ENCODE measurements around the gene RHBDF2. TPM values are rescaled to one million over a fixed set of nuclear protein-coding genes. Genes with fewer than 3 reads are reported as not detected.

The RHBDF2 gene
- total and polyA plus RNA-seq, 2 donors (not counting 1 experiment from before 2014, with no cell fraction given) = 288 to 482 TPM

GRCh38 chr17:76475302-76475701 is 25.9 kb downstream of the RHBDF2 start:
- DNase-seq = no peak
- no peak for ATAC-seq (ENCODE audit: low read depth)
- H3K36me3 ChIP-seq (replicated peaks in 1 of 2; ENCODE audit: control extremely low read depth in 1 of 2, control insufficient read depth in 1 of 2, extremely low read depth in 1 of 2, insufficient read depth in 2 of 2, low read length in 1 of 2) = peaks cover 0 to 90% of the 10 kb centered on the region in 2 experiments

More at GRCh38 chr17:76475302-76475701, 25.9 kb downstream of the RHBDF2 start:
- peaks cover 34% of the 10 kb centered on the region for H3K4me1 Mint-ChIP-seq
- CTCF ChIA-PET = interaction anchor here (0.6 to 6.2 kb wide), 12 partner anchors 14 to 152 kb away, joined by 3 to 39 read pairs (median 6); partner anchors contain the start of gene RHBDF2
- POLR2A ChIA-PET = interaction anchor here (23.6 kb wide), 1 partner anchor 23 kb away, joined by 478 read pairs; the partner anchor contains the start of gene RHBDF2
- H3K27ac Mint-ChIP-seq = peak overlapping the region; percentile 71
- H2AFZ ChIP-seq (ENCODE audit: insufficient read depth, low read depth, low read length, poor library complexity, severe bottlenecking) = no peak overlapping the region
- intact Hi-C loops (cut with micrococcal nuclease) = no loop called here
- no peaks in the 10 kb centered on the region for H3K9me3 Mint-ChIP-seq (ENCODE audit: insufficient read depth)
- H4K20me1 ChIP-seq (ENCODE audit: control insufficient read depth, insufficient read depth, low read length, poor library complexity, severe bottlenecking) = peaks cover 37% of the 10 kb centered on the region
- H3K27ac ChIP-seq (ENCODE audit: low read length in 2 of 2) = no peak overlapping the region
- H3K9me3 ChIP-seq (ENCODE audit: control extremely low read depth in 1 of 3, control insufficient read depth in 2 of 3, insufficient read depth in 1 of 3, low read length in 2 of 3) = no peaks in the 10 kb centered on the region
- WGBS (ENCODE audit: insufficient coverage) = 94% methylated on average over 5 of the region's 6 CpGs
- no peak for TF ChIP-seq EZH2 (IDR thresholded peaks at IDR 0.05; ENCODE audit: borderline replicate concordance, insufficient read depth, low read depth, low read length, poor library complexity, severe bottlenecking)
- no peak for TF ChIP-seq CTCF (IDR thresholded peaks at IDR 0.05)
- H3K27me3 Mint-ChIP-seq = no peaks in the 10 kb centered on the region
- no peak overlapping the region for H3K4me3 Mint-ChIP-seq
- H3K79me2 ChIP-seq (ENCODE audit: control insufficient read depth, insufficient read depth, low read length) = peaks cover 16% of the 10 kb centered on the region
- H3K9ac ChIP-seq (ENCODE audit: low read length) = no peak overlapping the region
- no peak overlapping the region for H3K4me3 ChIP-seq (ENCODE audit: control extremely low read depth in 1 of 5, extremely low read depth in 1 of 5, insufficient read depth in 1 of 5, low read depth in 2 of 5, low read length in 4 of 5)
- no peaks in the 10 kb centered on the region for H3K27me3 ChIP-seq (replicated peaks in 1 of 4; ENCODE audit: control extremely low read depth in 1 of 4, control insufficient read depth in 3 of 4, insufficient read depth in 4 of 4, low read length in 3 of 4)
- no peak overlapping the region for H3K4me2 ChIP-seq (replicated peaks; ENCODE audit: low read depth, low read length, poor library complexity, severe bottlenecking)
- H3K4me1 ChIP-seq (ENCODE audit: control insufficient read depth in 2 of 2, insufficient read depth in 2 of 2, low read length in 2 of 2) = peaks cover 10 to 31% of the 10 kb centered on the region in 2 donors

Data from B cell (primary cell).